GM12875 (cell line): ENCODE data around the gene SLC66A2.

ENCODE experiments used
- H3K4me3 ChIP-seq: one replicate; pipeline ENCODE4 v1.5.1; 2011; ENCODE audit warnings: low read depth, low read length, control low read depth
- TF ChIP-seq, protein P1 (sequence below): IDR thresholded peaks from 2 replicates; pipeline ENCODE4 v1.5.1; 2011; ENCODE audit warnings: low read depth, mild to moderate bottlenecking, control low read depth, inconsistent platforms, low read length, moderate library complexity, borderline replicate concordance; ENCODE audit not compliant: insufficient read depth

The SLC66A2 gene

DNA sequence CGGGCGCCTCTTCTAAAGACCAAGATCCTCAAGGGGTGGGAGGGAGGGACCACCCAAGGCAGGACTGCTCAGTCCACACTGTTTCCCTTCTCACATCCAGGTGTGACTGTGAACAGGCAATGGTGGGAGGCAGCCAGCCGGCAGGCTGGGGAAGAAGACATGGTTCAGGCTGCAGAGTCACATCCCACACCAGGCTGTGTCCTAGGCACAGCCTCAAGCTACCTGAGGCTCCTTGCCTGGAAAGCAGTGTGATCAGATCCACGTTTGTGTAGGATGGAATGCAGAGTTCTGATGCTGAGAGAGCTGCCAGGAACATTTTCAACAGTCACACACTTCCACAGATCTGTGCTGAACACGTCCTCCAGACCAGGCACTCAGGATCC is 16.4 kb downstream of the SLC66A2 start:
- TF ChIP-seq, protein P1, sequence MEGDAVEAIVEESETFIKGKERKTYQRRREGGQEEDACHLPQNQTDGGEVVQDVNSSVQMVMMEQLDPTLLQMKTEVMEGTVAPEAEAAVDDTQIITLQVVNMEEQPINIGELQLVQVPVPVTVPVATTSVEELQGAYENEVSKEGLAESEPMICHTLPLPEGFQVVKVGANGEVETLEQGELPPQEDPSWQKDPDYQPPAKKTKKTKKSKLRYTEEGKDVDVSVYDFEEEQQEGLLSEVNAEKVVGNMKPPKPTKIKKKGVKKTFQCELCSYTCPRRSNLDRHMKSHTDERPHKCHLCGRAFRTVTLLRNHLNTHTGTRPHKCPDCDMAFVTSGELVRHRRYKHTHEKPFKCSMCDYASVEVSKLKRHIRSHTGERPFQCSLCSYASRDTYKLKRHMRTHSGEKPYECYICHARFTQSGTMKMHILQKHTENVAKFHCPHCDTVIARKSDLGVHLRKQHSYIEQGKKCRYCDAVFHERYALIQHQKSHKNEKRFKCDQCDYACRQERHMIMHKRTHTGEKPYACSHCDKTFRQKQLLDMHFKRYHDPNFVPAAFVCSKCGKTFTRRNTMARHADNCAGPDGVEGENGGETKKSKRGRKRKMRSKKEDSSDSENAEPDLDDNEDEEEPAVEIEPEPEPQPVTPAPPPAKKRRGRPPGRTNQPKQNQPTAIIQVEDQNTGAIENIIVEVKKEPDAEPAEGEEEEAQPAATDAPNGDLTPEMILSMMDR = no peak
- no peak overlapping the region for H3K4me3 ChIP-seq

DNA sequence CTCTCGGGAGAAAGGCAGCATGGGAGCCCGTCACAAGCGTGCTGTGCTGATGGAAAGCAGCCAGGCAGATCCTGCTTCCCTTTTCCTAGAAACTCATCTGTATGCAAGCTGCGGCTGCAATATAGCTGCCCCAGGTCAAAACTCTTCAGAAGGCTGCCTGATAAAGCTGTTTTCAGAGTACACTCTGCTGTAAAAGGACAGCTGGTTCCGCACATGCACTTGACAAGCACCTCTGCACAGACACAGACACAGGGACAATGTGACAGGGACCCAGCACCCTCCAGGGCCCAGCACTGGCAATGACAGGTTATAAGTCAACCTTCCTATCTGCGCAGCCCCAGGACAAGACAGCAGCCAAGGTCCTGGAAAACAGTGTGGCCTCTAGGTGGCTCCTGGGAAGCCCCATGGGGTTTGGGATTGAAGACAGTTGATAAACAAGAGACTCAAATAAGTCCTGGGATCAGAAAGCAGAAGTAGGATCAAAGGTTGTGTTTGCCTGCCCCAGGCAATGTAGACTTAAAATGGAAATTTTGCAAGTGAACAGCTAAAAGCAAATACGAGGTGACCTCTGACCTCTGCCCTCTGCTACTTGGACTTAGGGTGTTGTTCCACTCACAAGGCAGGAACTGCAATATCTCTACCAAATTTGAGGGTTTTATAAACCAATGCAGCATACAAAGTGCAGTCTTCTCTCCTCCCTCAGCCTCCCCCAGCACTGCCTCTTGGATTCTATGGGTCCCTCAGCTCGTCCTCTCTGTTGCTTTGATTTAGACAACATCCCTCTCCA is 16.9 kb downstream of the SLC66A2 start:
- no peak overlapping the region for H3K4me3 ChIP-seq
- TF ChIP-seq, protein P1 = no peak

DNA sequence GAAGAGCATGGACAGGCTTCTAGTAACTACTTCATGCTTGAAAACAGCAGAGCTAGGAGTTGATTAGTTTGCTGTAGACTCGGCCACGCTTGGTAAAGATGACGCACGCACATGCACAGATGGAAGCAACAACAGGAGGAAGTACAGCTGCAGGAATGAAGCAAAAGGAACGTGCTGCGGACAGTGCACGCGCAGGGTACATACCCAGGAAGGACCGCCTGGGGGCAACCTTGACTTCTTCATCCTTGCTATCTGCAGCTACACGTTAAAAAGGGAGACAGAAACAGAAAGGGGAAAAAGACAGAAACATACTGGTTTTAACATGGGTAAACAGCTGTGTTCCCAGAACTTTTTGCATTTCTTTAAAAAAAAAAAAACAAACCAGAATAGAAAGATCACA is 17.7 kb downstream of the SLC66A2 start:
- no peak overlapping the region for H3K4me3 ChIP-seq
- TF ChIP-seq, protein P1 = no peak

DNA sequence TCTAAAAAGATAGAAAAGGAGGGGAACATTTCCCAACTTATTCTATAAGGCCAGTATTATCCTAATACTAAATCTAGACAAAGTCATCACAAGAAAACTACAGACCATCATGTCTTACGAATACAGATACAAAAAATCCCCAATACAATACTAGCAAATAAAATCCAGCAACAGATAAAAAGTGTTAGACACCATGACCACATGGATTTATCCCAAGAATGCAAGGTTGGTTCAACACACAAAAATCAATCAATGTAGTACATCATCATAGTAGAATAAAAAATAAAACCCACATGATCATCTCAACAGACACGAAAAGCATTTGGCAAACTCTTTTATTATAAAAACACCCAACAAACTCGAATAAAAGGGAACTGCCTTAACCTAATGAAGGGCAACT is 18.5 kb downstream of the SLC66A2 start:
- TF ChIP-seq, protein P1 = no peak
- H3K4me3 ChIP-seq = no peak overlapping the region

DNA sequence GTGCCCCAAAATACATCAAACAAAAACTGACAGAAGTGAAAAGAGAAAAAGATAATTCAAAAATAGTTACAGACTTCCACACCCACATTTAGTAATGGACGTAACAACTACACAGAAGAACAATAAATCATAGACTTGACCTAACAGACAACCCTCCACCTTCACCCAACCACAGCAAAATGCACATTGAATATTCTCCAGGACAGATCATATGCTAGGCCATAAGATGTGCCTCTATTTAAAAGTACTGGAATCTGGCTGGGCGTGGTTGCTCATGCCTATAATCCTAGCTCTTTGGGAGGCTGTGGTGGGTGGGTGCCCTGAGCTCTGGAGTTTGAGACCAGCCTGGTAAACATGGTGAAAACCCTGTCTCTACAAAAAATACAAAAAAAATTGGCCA is 20.0 kb downstream of the SLC66A2 start:
- TF ChIP-seq, protein P1 = no peak
- H3K4me3 ChIP-seq = no peak overlapping the region

DNA sequence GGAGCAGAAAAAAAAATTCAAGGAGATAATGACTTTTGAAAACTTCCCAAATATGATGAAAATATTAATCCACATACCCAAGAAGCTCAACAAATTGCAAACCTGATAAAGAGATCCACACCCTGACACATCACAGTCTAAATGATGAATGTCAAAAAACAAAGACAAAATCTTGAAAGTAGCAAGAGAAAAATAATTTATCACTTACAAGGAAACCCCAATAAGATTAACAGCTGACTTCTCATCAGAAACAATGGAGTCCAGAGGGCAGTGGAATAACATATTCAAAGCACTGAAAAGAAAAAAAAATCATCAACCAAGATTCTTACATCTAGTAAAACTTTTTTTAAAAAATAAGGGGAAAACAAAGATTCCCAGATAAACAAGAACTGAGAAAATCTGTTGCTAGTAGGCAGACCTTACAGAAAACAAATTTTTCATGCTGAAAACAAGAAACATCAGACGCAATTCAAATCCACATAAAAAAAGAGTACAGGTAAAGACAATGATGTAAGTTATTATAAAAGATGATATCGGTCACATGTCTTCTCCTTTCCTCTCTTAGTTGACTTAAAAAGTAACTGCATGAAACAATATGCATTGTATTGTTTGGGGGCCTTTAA is 21.3 kb downstream of the SLC66A2 start:
- TF ChIP-seq, protein P1 = no peak
- no peak overlapping the region for H3K4me3 ChIP-seq

DNA sequence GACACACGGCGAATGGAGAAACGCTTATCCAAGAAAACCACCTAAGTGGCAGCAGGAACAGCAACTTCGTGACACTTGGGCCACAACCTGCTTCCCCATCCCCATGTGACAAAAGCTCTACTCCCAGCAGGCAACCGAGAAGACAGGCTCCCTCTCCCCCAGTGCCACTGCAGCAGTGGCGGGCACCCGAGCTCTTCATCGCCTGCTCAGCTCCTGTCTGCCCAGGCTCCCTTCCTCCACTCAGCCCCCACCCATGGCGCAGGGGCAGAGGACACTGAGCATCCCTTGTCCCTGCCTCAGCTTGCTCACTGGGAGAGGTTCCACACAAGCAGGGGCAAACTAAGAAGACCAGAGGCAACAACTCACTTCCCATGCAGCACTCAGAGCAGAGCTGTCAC is 22.9 kb downstream of the SLC66A2 start:
- no peak overlapping the region for H3K4me3 ChIP-seq
- TF ChIP-seq, protein P1 = no peak
